GM20000 (cell line): Measurements from ENCODE around the gene PPM1B.

ENCODE experiments used
- DNase-seq: peaks from one replicate; pipeline ENCODE4 v3.0.0; 2012; ENCODE audit warnings: low spot score
- CTCF ChIP-seq: IDR thresholded peaks from 2 replicates; pipeline ENCODE4 v1.5.1; 2012; ENCODE audit warnings: mild to moderate bottlenecking, control low read depth; ENCODE audit errors: extremely low read depth, missing control alignments

PPM1B gene

GRCh38 chr2:44139741-44140140 is 28.9 kb upstream of the PPM1B start:
- no peak for DNase-seq
- TF ChIP-seq CTCF = no peak

- TF ChIP-seq CTCF = no peak
- no peak for DNase-seq
These were observed 26.4 kb upstream of the PPM1B start for GRCh38 chr2:44142306-44142705.

GRCh38 chr2:44143701-44144100 is 25.0 kb upstream of the PPM1B start:
- DNase-seq = no peak
- TF ChIP-seq CTCF = no peak

- DNase-seq = no peak
- TF ChIP-seq CTCF = no peak
These were observed 19.7 kb upstream of the PPM1B start for GRCh38 chr2:44148999-44149398.

- no peak for TF ChIP-seq CTCF
These were observed 18.2 kb upstream of the PPM1B start for GRCh38 chr2:44150473-44150872.

GRCh38 chr2:44152865-44153669 is 15.6 kb upstream of the PPM1B start:
- no peak for DNase-seq
- TF ChIP-seq CTCF = no peak

More at GRCh38 chr2:44150473-44150872, 18.2 kb upstream of the PPM1B start:
- DNase-seq = no peak

GRCh38 chr2:44155666-44156446 is 12.8 kb upstream of the PPM1B start:
- no peak for DNase-seq
- no peak for TF ChIP-seq CTCF
